ENCODE results near the gene FOXK1. TPM values are rescaled to one million over a fixed set of nuclear protein-coding genes. Genes with fewer than 3 reads are reported as not detected.
A peak's percentile ranks its signal among the peaks of the same experiment; 100 is the strongest.

Gene FOXK1
- total and polyA plus RNA-seq, 2 of the 13 experiments (the other 11 are each of a cell fraction or from before 2014, with no cell fraction given) = 4.6 to 8.8 TPM

GRCh38 chr7:4641667-4642467 lies 40.2 kb upstream of the FOXK1 start (continued):
- TF ChIP-seq ZBTB43 (CRISPR knock-in tag; conservative IDR thresholded peaks at IDR 0.05) = peak; percentile 95
- TF ChIP-seq ZNF737 (CRISPR knock-in tag; IDR thresholded peaks at IDR 0.05; ENCODE audit: borderline replicate concordance) = no peak
- TF ChIP-seq NCOR1 (IDR thresholded peaks at IDR 0.05; ENCODE audit: borderline replicate concordance, low read length) = peak; percentile 54; the same call in 1 of the 2 replicates
- TF ChIP-seq THAP11 (CRISPR knock-in tag; IDR thresholded peaks at IDR 0.05) = peak; percentile 86
- no peak for TF ChIP-seq ZNF670 (CRISPR knock-in tag; IDR thresholded peaks at IDR 0.05; ENCODE audit: borderline replicate concordance)
- 0 out of 2 replicates have a peak, but pooled peaks have one; percentile 38 for TF ChIP-seq SOX5 (CRISPR knock-in tag; IDR thresholded peaks at IDR 0.05; ENCODE audit: borderline replicate concordance)
- TF ChIP-seq ZNF790 (CRISPR knock-in tag; IDR thresholded peaks at IDR 0.05; ENCODE audit: borderline replicate concordance) = peak; percentile 99; the same call in 1 of the 2 replicates
- TF ChIP-seq ZNF724P (CRISPR knock-in tag; IDR thresholded peaks at IDR 0.05; ENCODE audit: borderline replicate concordance) = peak; percentile 88; the same call in 1 of the 2 replicates
- peak; percentile 85 for TF ChIP-seq ZFY (CRISPR knock-in tag; IDR thresholded peaks at IDR 0.05)
- no peak for TF ChIP-seq YEATS2 (CRISPR knock-in tag; IDR thresholded peaks at IDR 0.05; ENCODE audit: borderline replicate concordance)
- no peak for TF ChIP-seq NFIC (IDR thresholded peaks at IDR 0.05; ENCODE audit: low read length)
- TF ChIP-seq ZNF510 (CRISPR knock-in tag; IDR thresholded peaks at IDR 0.05; ENCODE audit: low read depth) = peak; percentile 90; the same call in 1 of the 2 replicates
- TF ChIP-seq ZNF124 (CRISPR knock-in tag; IDR thresholded peaks at IDR 0.05) = no peak
- no peak for TF ChIP-seq ZSCAN5A (CRISPR knock-in tag; IDR thresholded peaks at IDR 0.05; ENCODE audit: borderline replicate concordance)
- TF ChIP-seq CBX5 (CRISPR knock-in tag; IDR thresholded peaks at IDR 0.05; ENCODE audit: borderline replicate concordance) = no peak
- TF ChIP-seq UBTF (CRISPR knock-in tag; IDR thresholded peaks at IDR 0.05) = peak; percentile 56; the same call in 1 of the 2 replicates
- TF ChIP-seq MZF1 (CRISPR knock-in tag; IDR thresholded peaks at IDR 0.05; ENCODE audit: borderline replicate concordance) = no peak
- peak; percentile 72; the same call in 1 of the 2 replicates for TF ChIP-seq ZFP90 (CRISPR knock-in tag; IDR thresholded peaks at IDR 0.05; ENCODE audit: borderline replicate concordance)
- peak; percentile 90; the same call in 1 of the 2 replicates for TF ChIP-seq CAMTA2 (CRISPR knock-in tag; IDR thresholded peaks at IDR 0.05; ENCODE audit: borderline replicate concordance)
- TF ChIP-seq KDM4B (CRISPR knock-in tag; IDR thresholded peaks at IDR 0.05) = peak; percentile 15; the same call in 1 of the 2 replicates
- peak; percentile 48 for TF ChIP-seq FOXP4 (CRISPR knock-in tag; IDR thresholded peaks at IDR 0.05)
- no peak for TF ChIP-seq CHD4 (IDR thresholded peaks at IDR 0.05; ENCODE audit: borderline replicate concordance, low read length)

All from HepG2 (cell line).